GM12872 (cell line): ENCODE results near the gene ANGPTL5.

Experiments used
- TF ChIP-seq, protein P1 (sequence below): IDR thresholded peaks from 3 replicates; pipeline ENCODE4 v1.5.1; 2011; ENCODE audit warnings: low read depth, mild to moderate bottlenecking, low read length, moderate library complexity; ENCODE audit not compliant: insufficient read depth

ANGPTL5 gene

DNA sequence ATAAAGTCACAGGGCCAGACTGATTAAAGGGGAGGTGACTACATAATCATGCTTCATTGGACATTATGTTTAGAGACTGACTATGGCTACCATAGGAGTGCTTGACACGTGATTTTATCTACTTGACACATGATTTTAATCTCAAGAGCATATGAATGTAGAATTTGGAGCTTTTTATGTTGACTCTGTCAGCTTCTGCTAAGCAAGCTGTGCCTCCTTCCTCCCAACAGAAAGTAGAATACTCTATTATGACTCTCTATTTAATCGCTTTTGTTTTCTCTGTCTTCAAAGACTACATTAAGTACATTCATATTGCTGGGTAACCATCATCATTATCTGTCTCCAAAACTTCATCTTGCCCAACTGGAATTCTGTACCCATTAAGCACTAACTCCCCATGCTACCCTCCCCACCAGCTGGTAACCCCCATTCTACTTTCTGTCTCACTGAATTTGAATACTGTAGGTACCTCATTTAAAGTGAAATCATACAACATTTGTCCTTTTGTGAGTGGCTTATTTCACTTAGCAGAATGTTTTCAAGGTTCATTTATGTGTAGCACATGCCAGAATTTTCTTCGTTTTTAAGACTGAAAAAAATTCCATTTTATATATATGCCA, 24.7 kb upstream of the ANGPTL5 start:
- TF ChIP-seq, protein P1, sequence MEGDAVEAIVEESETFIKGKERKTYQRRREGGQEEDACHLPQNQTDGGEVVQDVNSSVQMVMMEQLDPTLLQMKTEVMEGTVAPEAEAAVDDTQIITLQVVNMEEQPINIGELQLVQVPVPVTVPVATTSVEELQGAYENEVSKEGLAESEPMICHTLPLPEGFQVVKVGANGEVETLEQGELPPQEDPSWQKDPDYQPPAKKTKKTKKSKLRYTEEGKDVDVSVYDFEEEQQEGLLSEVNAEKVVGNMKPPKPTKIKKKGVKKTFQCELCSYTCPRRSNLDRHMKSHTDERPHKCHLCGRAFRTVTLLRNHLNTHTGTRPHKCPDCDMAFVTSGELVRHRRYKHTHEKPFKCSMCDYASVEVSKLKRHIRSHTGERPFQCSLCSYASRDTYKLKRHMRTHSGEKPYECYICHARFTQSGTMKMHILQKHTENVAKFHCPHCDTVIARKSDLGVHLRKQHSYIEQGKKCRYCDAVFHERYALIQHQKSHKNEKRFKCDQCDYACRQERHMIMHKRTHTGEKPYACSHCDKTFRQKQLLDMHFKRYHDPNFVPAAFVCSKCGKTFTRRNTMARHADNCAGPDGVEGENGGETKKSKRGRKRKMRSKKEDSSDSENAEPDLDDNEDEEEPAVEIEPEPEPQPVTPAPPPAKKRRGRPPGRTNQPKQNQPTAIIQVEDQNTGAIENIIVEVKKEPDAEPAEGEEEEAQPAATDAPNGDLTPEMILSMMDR = no peak

- TF ChIP-seq, protein P1 = no peak
Measured at GRCh38 chr11:101931692-101932091, 15.4 kb upstream of the ANGPTL5 start.

- TF ChIP-seq, protein P1 = no peak
Measured at GRCh38 chr11:101929294-101929915, 13.1 kb upstream of the ANGPTL5 start.

- TF ChIP-seq, protein P1 = no peak
Measured at GRCh38 chr11:101923554-101923953, 7.2 kb upstream of the ANGPTL5 start.

DNA sequence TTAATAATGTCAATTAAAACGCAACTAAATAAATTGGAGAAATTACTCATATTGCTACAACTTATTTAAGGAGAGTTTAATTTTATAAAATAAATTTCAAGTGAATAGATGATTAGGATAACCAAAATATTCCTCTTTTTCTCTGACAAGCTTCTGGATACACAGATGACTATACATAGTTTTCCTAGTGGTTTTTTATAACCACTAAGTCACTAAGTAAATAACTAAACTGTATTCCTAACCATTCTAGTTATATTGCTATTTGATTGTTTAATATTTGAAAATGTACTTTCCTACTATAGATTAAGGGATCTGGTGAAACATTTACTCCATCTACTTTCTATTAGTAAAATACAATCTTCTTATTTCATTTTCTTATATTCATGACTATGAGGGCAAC, 4.7 kb upstream of the ANGPTL5 start:
- TF ChIP-seq, protein P1 = no peak

- TF ChIP-seq, protein P1 = no peak
Measured at GRCh38 chr11:101917226-101917625, 904 bp upstream of the ANGPTL5 start.

- TF ChIP-seq, protein P1 = no peak
Measured at GRCh38 chr11:101915791-101916291, 481 bp downstream of the ANGPTL5 start.
